NCI-H526 treated with DMSO at 0.1 percent for 48 hours (cell line): ENCODE results near the gene POLR2H.

Source experiments
- DNase-seq: peaks from one replicate; lab custom pipeline; 2025; lab: John Stamatoyannopoulos, UW

POLR2H gene

DNA sequence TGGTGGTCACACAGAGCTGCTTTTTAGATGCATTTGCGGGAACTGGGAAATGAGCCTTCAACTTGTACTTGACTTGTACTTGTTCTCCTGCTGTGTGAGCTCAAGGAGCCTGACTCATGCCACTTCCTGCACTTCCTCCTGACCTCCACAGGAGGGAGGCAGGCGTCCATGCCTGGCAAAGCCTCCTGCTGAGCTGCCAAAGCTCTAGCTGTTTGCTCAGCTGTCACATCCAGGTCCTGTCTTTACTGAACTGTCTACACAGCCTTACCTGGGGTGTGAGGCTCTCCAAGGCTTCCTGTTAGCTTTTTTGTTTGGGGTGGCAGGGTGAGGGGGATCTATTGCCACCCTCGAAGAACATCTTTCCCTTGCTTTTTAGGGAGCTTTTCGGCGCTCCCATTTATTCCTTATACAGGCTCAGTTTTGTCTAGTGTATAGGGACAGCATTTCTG lies 10.1 kb downstream of the POLR2H start:
- DNase-seq: peak; percentile 62

DNA sequence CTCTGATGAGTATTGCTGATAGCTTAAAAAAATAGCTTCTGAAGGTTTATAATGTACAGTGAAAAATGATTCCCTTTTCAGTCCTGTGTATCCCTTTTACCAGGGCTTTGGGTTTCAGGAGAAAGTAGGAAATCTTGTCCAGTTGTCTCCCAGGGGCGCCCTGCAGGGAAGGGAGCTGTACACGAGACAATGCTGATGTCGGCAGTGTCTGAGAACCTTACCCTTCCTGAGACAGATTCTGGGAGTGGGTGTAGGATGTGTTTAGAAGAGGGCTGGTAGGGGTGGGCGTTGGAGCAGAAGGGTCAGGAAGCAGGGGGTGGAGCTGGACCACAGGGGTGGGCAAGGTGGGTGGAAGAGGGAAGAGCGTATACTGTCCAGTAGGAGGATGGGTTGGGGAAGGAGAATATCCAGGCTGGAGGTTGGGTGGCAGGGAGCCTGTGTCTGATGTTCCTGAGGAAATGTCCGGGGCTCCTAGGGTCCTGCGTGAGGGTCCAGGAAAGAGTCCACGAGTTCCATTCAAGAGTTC lies 10.8 kb downstream of the POLR2H start:
- no peak for DNase-seq

DNA sequence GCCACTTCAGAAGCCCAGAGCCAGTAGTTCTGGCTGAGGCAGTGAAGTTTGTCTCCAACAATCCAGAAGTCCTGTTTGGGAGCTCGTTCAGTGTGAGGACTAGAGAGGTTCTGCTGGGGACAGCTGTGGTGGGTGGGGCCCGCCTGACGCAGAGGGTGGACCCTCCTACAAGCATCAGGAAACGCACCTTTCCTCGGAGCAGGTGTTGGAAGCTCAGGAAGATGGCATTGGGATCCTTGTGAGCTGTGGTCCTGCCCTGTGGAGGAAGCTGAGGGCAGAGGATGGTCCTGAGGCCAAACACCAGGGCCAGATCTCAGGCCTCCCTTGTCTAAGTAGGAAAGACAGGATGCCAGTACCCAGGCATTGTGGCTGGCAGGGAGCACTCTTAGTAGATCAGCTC lies 11.4 kb downstream of the POLR2H start:
- DNase-seq: no peak

DNA sequence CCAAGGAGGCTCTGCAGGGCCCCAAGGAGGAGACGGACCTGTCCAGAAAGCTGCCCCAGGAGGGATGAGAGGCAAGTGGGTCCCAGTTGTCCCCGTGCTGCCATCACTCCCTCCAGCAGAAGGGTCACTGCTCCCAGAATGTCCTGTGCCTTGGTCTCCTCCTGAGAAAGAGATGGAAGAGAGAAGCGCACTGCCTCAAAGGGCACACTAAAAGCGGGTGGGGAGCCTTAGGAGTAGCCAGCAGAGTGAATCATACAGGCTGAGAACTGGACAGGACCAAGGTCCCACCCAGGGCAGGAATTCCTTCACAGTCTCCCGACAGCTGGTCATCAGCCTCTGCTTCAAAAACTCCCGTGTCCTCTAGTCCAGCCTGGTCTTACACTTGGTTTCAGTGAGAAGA lies 11.9 kb downstream of the POLR2H start:
- DNase-seq: no peak

DNA sequence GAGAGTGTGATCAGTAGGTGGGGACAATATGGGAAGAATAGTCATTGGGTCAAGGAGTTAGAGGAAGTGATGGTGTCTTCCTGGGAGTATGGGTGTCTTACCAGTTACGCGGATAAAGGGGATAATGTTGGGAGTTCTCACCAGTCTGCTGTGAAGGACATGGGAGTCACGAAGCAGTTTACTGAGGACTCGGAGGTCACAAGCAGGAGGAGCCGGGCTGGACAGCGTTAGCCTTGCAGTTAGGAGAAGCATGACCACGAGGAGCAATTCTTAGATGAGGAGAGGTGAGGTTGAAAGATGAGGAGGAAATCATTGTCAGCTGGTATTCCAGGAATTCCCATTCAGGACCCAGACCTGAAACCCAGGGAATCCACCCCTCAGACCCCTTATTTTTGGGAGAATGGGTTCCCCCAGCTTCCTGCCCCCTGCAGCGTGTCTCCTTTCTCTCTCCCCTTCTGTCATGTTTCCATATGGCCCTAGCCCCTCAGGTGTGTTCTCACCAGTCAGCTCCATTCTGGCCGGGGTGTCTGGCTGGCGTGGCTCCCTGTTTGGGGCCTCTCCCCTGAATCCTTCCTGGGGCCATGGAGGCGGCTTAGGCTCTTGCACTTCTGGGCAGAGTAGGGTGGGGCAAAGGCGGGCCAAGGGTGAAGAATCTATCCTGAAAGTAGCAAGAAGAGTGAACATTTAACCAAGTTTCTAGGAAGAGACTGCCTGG lies 14.4 kb downstream of the POLR2H start:
- no peak for DNase-seq

DNA sequence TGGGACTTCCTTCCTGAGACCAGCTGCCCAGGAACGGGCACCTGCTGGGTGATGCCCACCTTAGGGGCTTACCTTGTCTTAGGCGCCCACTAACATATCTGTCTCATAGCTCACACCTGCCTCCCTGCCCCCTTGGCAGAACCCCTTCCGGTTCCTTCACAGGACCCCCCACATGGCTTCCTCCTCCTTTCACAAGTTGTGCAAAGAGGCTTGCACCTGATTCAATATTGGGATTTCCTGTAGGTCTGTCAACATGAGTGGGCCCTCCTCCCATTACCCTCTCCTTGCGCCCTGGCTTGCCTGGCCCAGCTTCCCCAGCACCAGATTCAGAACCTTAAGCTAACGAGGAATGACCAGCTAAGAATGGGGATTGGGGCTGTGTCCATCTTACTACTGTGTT lies 15.9 kb downstream of the POLR2H start:
- no peak for DNase-seq

DNA sequence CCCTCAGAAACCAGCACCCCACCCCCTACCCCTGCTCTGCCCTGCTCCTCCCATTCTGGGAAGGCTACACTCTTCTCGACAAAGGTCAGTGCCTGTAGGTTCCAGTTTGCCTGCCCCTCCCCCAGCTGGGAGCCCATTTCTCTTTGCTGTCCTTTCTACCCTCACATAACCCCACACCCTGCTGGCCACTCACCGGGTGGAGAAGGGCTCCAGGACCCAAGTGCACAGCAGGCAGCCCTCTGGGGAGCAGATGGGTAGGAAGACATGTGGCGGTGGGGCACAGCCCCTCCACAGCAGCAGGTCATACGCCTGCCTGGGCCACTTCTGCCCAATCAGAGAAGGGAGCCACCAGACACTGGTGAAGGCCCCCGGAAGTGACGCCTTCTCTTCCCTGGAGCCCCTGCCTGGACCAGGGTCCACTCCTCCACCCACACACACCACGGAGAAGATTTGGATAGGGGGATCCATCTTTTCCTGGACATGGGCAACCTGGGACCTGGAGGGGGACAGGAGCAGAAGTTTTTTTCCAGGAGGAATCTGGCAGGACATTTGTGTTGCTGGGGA lies 16.5 kb downstream of the POLR2H start, which contains the start of gene THPO:
TSS of gene THPO (minus strand) at position 326 of the 564 bp plus-strand sequence. CDS start 1,948 bp downstream, outside the sequence.
- no peak for DNase-seq

DNA sequence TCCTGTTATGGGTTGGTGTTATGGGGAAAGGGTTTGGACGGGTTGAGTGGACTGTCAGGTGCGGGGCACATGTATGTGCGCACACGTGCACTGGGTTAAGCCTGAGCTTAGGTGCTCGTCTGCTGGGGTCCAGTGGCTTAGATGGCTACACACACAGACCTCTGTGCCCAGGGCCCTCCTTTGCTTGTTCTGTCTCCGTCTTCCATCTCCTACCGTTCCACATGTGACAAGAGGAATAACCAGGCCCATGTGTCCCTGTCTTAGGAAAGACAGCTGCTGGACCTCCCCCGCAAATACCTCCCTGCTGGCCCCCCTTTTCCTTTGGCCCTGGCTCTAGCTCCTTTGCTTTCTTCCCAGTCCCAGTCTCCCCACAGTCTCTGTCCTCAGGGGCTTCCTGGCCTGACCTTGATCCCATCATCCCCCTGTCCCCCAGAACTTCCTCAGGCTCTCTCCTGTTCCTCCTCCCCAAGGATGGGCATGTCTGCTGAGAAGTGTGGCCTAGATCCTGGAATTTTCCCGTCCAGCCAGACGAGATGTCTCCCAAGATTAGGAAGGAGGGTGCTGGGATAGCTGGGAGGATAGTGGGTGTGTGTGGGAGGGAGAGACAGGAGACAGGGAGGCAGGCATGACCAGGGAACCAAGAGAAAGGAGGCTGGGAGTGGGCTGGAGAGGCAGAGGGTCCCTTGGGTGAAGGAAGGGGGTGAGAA lies 17.3 kb downstream of the POLR2H start:
- no peak for DNase-seq

DNA sequence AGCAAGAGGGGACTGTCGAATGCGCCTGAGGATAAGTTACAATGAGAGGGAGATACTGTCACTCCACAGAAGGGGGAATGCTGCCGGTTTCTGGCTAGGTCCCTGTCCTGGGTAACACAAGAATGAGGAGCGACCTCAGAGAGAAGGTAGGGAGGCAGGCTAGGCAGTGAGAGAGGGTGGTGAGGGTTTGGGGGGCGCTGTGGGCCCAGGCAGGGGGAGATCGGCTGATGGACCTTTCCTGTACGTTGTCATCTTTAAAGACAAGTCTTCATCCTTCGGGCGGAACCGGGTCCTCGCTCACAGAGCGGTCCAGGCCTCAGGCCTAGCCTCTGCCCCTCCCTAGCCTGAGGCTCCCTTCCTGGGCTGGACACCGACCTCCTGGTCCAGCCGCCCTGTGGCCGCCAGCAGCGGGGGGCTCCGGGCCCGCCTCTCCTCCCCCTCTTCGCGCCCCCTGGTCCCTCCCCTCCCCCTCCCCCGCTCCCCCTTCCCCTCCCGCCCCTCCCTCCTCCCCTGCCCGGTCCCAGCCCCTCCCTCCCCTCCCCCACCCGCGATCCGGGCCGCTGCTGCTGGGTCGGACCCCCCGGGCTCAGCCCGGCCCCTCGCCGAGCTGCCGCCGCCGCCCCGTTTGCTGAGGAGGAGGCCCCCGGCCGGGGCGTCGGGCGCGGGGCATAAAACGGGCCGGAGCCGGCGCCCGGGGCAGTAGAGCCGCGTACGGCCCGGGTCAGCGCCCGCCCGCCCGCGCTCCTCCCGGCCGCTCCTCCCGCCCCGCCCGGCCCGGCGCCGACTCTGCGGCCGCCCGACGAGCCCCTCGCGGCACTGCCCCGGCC lies 18.1 kb downstream of the POLR2H start, which contains the start of gene CHRD:
TSS of gene CHRD (plus strand) at position 697 of the 827 bp plus-strand sequence. CDS start 265 bp downstream, outside the sequence.
- DNase-seq: no peak

DNA sequence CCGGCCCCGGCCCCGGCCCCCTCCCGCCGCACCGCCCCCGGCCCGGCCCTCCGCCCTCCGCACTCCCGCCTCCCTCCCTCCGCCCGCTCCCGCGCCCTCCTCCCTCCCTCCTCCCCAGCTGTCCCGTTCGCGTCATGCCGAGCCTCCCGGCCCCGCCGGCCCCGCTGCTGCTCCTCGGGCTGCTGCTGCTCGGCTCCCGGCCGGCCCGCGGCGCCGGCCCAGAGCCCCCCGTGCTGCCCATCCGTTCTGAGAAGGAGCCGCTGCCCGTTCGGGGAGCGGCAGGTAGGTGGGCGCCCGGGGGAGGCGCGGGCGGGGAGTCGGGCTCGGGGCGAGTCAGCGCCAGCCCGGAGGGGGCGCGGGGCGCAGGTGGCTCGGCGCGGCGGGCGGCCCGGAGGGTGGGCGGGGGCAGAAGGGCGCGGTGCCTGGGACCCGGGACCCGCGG lies 18.7 kb downstream of the POLR2H start:
- no peak for DNase-seq

DNA sequence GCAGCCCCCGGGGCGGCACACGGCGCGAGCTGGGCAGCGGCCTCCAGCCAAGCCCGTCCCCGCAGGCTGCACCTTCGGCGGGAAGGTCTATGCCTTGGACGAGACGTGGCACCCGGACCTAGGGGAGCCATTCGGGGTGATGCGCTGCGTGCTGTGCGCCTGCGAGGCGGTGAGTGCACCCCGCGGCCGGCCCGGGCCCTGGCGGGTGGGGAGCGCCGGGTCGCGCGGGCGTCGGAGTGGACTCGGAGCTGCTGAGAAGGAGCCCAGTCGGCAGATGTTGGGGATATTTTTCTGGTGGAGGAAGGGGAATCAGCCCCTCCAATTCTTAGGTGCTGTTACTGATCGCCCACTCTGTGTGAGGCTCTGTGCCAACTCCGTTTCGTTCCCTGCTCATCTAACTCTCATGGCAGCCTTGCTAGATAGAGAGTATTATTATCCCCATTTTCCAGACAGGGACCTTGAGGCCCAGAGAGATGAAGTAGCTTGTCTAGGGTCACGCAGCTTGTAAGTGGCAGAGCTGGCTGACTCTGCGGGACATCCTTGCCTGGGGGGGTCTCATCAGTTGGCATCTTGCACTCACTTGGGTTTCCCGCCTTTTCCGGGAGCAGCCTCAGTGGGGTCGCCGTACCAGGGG lies 19.2 kb downstream of the POLR2H start:
- no peak for DNase-seq

DNA sequence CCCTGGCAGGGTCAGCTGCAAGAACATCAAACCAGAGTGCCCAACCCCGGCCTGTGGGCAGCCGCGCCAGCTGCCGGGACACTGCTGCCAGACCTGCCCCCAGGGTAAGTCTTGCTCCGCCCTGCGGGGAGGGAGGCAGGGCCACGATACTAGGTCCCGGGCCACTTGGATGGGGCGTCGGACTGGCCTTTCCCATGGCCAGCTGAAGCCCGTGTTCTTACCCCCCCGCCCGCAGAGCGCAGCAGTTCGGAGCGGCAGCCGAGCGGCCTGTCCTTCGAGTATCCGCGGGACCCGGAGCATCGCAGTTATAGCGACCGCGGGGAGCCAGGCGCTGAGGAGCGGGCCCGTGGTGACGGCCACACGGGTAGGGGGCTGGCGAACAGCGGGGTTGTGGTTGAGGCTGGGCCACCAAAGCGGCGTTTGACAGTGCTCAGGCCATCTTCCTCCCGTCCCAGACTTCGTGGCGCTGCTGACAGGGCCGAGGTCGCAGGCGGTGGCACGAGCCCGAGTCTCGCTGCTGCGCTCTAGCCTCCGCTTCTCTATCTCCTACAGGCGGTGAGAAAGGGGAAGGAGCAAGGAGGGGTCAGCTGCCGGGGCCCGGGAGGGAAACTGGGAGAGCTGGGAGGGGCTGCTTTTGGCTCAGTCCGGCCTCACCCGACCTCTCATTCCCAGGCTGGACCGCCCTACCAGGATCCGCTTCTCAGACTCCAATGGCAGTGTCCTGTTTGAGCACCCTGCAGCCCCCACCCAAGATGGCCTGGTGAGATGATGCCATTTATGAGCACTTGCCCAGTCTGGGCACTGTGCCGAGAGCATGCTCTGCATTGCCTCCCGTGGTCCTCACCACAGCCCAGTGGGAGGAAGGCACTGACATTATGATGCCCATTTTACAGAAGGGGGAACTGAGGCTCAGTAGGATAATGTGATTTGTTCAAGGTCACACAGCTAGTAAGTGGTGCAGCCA lies 20.0 kb downstream of the POLR2H start:
- DNase-seq: no peak

DNA sequence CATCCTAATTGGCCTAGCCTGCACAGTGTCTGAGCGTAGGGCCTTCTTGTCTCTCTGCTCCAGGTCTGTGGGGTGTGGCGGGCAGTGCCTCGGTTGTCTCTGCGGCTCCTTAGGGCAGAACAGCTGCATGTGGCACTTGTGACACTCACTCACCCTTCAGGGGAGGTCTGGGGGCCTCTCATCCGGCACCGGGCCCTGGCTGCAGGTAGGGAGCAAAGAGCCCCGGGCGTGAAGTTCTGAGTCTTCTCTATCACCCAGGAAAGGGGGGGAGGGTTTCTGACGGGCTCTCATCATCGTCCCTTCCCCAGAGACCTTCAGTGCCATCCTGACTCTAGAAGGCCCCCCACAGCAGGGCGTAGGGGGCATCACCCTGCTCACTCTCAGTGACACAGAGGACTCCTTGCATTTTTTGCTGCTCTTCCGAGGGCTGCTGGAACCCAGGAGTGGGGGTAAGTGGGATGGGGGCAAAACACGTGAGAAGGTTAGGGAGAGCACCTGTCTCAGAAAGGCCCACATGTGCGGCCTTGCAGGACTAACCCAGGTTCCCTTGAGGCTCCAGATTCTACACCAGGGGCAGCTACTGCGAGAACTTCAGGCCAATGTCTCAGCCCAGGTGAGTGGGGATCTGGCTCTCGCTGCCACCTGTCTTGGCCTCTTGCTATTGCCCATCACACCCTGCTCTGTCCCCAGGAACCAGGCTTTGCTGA lies 21.0 kb downstream of the POLR2H start:
- DNase-seq: no peak

DNA sequence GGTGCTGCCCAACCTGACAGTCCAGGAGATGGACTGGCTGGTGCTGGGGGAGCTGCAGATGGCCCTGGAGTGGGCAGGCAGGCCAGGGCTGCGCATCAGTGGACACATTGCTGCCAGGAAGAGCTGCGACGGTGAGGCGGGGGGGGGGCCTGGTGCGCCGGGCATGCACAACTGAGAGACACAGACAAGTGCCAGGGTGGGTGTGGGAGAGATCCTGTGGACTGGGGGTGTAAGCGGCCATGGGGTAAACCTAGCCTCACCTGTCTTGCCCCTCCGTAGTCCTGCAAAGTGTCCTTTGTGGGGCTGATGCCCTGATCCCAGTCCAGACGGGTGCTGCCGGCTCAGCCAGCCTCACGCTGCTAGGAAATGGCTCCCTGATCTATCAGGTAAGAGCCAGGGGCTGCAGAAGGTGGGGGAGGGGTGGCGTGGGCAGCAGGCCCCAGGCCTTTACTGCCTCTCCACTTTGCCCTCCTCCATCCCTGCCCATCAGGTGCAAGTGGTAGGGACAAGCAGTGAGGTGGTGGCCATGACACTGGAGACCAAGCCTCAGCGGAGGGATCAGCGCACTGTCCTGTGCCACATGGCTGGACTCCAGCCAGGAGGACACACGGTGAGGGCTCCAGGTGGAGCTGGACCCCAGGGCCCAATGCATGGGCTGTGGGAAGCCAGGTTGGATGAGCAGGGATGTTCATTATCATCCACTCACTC lies 21.7 kb downstream of the POLR2H start:
- DNase-seq: no peak

DNA sequence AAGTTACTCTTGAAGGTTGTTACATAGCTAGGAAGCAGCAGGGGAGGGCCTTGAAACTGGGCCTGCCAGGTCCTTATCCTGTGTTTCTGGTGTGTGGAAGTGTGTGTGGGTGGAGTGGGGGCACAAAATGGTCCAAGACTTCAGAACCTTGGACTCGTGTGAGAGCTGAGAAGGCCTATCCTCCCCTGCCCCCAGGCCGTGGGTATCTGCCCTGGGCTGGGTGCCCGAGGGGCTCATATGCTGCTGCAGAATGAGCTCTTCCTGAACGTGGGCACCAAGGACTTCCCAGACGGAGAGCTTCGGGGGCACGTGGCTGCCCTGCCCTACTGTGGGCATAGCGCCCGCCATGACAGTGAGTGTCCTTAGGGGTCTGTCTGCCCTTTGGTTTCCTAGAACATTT lies 22.8 kb downstream of the POLR2H start:
- no peak for DNase-seq

DNA sequence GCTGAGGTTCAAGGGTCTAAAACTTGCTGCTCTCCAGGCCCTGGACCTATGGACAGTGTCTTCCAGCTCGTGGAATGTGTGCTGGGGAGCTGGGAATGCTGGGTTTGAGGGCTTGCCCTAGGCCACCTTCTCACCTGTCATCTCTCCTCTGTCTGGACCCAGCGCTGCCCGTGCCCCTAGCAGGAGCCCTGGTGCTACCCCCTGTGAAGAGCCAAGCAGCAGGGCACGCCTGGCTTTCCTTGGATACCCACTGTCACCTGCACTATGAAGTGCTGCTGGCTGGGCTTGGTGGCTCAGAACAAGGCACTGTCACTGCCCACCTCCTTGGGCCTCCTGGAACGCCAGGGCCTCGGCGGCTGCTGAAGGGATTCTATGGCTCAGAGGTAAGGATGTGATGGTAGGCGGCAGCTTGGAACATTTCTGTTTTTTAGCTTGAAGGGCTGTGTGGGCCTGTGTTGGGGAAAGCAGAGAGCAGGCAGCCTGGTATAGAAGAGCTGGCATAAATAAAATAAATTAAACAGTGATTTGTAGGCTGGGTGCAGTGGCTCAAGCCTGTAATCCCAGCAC lies 23.4 kb downstream of the POLR2H start:
- DNase-seq: no peak

DNA sequence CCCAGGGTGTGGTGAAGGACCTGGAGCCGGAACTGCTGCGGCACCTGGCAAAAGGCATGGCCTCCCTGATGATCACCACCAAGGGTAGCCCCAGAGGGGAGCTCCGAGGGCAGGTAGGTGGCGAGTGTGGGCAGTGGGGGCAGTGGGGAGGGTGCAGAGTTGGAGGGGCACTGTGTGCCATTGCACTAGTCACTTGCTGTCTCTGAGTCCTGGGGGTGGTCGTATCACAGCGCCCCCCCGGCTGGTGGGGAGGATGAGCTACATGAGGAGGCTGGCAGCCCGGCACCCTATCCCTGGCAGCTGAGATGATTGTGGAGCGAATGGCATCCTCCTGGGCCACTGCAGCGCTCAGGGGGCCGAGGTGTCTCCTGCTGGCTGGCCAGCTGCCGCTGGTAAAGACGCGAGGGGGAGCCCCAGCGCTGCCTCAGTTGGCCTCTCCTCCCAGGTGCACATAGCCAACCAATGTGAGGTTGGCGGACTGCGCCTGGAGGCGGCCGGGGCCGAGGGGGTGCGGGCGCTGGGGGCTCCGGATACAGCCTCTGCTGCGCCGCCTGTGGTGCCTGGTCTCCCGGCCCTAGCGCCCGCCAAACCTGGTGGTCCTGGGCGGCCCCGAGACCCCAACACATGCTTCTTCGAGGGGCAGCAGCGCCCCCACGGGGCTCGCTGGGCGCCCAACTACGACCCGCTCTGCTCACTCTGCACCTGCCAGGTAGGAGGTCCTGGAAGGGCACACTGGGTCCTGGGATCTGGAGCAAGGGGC lies 24.7 kb downstream of the POLR2H start:
- no peak for DNase-seq
